Breast epithelium (tissue), 4 donors: ENCODE measurements around the gene GPX4. TPM values are rescaled to one million over a fixed set of nuclear protein-coding genes. Genes with fewer than 3 reads are reported as not detected.
A peak's percentile ranks its signal among the peaks of the same experiment; 100 is the strongest.

Source experiments
- DNase-seq, 2 donors: peaks; one replicate each; pipeline ENCODE4 v3.0.0-alpha.2; 2019; ENCODE audit warnings: low spot score in 2 of 2
- H3K27ac ChIP-seq, 2 donors: fragments of 200-600 bp; sonication (generic) in 1 of 2; one replicate each; pipeline ENCODE4 v1.5.1; 2016 to 2019; ENCODE audit warnings: mild to moderate bottlenecking in 1 of 2
- H3K27me3 ChIP-seq, 2 donors: fragments of 200-600 bp; sonication (generic) in 1 of 2; one replicate each; pipeline versions ENCODE4 v1.5.1 to v1.6.0; 2017 to 2019; ENCODE audit warnings: control low read depth in 1 of 2, mild to moderate bottlenecking in 1 of 2
- H3K36me3 ChIP-seq: fragments of 200-600 bp; one replicate; pipeline ENCODE4 v1.5.1; 2019
- H3K4me1 ChIP-seq, 2 donors: fragments of 200-600 bp; sonication (generic); one replicate each; pipeline ENCODE4 v1.5.1; 2016 to 2019; ENCODE audit warnings: control low read depth in 1 of 2
- H3K4me3 ChIP-seq, 3 donors: fragments of 200-600 bp; sonication (generic); 1 replicate in 2 of 3; 2 replicates in 1 of 3; pipeline ENCODE4 v1.5.1; 2016 to 2019; ENCODE audit warnings: mild to moderate bottlenecking in 3 of 3, moderate library complexity in 2 of 3
- H3K9me3 ChIP-seq, 2 donors: fragments of 200-600 bp; sonication (generic) in 1 of 2; one replicate each; pipeline ENCODE4 v1.5.1; 2016 to 2019; ENCODE audit warnings: control low read depth in 1 of 2
- POLR2A ChIP-seq: fragments of 450-650 bp; IDR thresholded peaks from one replicate; pipeline ENCODE4 v1.6.1; 2016; ENCODE audit warnings: antibody characterized with exemption, mild to moderate bottlenecking, moderate library complexity
- POLR2AphosphoS5 ChIP-seq, 3 donors: sonication (generic); formaldehyde crosslinking; IDR thresholded peaks; one replicate each; pipeline ENCODE4 v1.6.1; 2017; ENCODE audit warnings: antibody characterized with exemption in 3 of 3
- intact Hi-C: fragments of 100-400 bp; cut with DNase I; formaldehyde crosslinking; loops from one replicate; pipeline ENCODE4 v1.15.1; 2023; ENCODE audit warnings: low total_unique reads
- total RNA-seq, 3 donors: library from RNA; depleted of rRNA; stranded (reverse); fragments of >200 nt; gene quantifications; one replicate each; pipeline ENCODE4 v1.1.0, GENCODE V29; 2016
- TF ChIP-seq, protein P1 (sequence below), 3 donors: fragments of 450-650 bp; IDR thresholded peaks; one replicate each; pipeline ENCODE4 v1.5.1; 2016 to 2017; ENCODE audit warnings: antibody characterized with exemption in 3 of 3, mild to moderate bottlenecking in 3 of 3, moderate library complexity in 3 of 3

Gene GPX4
- total RNA-seq, 3 donors from 2014 or later = 357 to 1,796 (median 492) TPM

GRCh38 chr19:1134431-1134830 is 30.6 kb downstream of the GPX4 start:
- H3K4me3 ChIP-seq = peak overlapping the region in 1 of 3 donors; percentile 100

GRCh38 chr19:1135454-1135853 is 31.7 kb downstream of the GPX4 start:
- H3K9me3 ChIP-seq = no peaks in the 10 kb centered on the region
- peaks cover 29 to 38% of the 10 kb centered on the region in 2 donors for H3K4me1 ChIP-seq
- no peak for TF ChIP-seq POLR2A
- no peak for TF ChIP-seq POLR2AphosphoS5 (IDR thresholded peaks at IDR 0.05)
- TF ChIP-seq, protein P1, sequence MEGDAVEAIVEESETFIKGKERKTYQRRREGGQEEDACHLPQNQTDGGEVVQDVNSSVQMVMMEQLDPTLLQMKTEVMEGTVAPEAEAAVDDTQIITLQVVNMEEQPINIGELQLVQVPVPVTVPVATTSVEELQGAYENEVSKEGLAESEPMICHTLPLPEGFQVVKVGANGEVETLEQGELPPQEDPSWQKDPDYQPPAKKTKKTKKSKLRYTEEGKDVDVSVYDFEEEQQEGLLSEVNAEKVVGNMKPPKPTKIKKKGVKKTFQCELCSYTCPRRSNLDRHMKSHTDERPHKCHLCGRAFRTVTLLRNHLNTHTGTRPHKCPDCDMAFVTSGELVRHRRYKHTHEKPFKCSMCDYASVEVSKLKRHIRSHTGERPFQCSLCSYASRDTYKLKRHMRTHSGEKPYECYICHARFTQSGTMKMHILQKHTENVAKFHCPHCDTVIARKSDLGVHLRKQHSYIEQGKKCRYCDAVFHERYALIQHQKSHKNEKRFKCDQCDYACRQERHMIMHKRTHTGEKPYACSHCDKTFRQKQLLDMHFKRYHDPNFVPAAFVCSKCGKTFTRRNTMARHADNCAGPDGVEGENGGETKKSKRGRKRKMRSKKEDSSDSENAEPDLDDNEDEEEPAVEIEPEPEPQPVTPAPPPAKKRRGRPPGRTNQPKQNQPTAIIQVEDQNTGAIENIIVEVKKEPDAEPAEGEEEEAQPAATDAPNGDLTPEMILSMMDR (IDR thresholded peaks at IDR 0.05) = no peak
- no peak for DNase-seq
- H3K36me3 ChIP-seq = no peaks in the 10 kb centered on the region
- H3K27me3 ChIP-seq = no peaks in the 10 kb centered on the region
- H3K4me3 ChIP-seq = peak overlapping the region in 1 of 3 donors; percentile 53
- intact Hi-C loops = loop anchor here (10.0 kb wide), 1 partner anchor 49 kb away; no protein-coding TSS in a partner anchor
- H3K27ac ChIP-seq = peak overlapping the region; percentile 79 to 99

More at GRCh38 chr19:1134431-1134830, 30.6 kb downstream of the GPX4 start:
- peak overlapping the region; percentile 86 to 99 for H3K27ac ChIP-seq
- no peaks in the 10 kb centered on the region for H3K9me3 ChIP-seq
- no peaks in the 10 kb centered on the region for H3K36me3 ChIP-seq
- H3K4me1 ChIP-seq = peaks cover 29 to 45% of the 10 kb centered on the region in 2 donors
- intact Hi-C loops = loop anchor here (10.0 kb wide), 1 partner anchor 50 kb away; no protein-coding TSS in a partner anchor
- no peaks in the 10 kb centered on the region for H3K27me3 ChIP-seq
- no peak for DNase-seq
- TF ChIP-seq POLR2A (no peak), POLR2AphosphoS5 (IDR thresholded peaks at IDR 0.05) (no peak)
- TF ChIP-seq, protein P1 (IDR thresholded peaks at IDR 0.05) = no peak

DNA sequence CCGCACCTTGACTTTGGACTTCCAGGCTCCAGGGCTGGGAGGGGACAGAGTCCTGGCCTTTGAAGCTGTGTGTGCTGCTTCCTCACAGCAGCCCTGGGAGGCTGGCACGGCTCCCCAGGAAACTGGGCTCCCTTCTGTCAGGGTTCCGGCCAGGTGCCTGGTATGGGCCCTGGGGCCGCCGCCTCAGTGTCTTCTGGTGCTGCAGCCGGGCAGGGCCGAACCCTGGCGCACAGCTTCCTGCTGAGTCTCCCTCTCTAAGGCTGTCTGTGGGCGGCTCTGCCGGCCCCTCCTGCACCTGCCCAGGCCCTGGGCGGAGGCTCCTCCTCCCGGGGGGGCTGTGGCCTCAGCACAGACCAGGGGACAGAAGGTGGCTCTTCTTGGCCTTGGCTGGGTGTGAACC is 32.4 kb downstream of the GPX4 start:
- DNase-seq = peak; percentile 59 to 65
- no peaks in the 10 kb centered on the region for H3K9me3 ChIP-seq
- H3K27ac ChIP-seq = peak overlapping the region; percentile 79 to 99
- no peaks in the 10 kb centered on the region for H3K27me3 ChIP-seq
- H3K36me3 ChIP-seq = no peaks in the 10 kb centered on the region
- intact Hi-C loops = loop anchor here (10.0 kb wide), 1 partner anchor 49 kb away; no protein-coding TSS in a partner anchor
- TF ChIP-seq POLR2A (no peak), POLR2AphosphoS5 (IDR thresholded peaks at IDR 0.05) (no peak)
- TF ChIP-seq, protein P1 (IDR thresholded peaks at IDR 0.05) = no peak
- H3K4me1 ChIP-seq = peaks cover 29 to 30% of the 10 kb centered on the region in 2 donors
- peak overlapping the region in 2 of 3 donors; percentile 10 to 53 for H3K4me3 ChIP-seq

DNA sequence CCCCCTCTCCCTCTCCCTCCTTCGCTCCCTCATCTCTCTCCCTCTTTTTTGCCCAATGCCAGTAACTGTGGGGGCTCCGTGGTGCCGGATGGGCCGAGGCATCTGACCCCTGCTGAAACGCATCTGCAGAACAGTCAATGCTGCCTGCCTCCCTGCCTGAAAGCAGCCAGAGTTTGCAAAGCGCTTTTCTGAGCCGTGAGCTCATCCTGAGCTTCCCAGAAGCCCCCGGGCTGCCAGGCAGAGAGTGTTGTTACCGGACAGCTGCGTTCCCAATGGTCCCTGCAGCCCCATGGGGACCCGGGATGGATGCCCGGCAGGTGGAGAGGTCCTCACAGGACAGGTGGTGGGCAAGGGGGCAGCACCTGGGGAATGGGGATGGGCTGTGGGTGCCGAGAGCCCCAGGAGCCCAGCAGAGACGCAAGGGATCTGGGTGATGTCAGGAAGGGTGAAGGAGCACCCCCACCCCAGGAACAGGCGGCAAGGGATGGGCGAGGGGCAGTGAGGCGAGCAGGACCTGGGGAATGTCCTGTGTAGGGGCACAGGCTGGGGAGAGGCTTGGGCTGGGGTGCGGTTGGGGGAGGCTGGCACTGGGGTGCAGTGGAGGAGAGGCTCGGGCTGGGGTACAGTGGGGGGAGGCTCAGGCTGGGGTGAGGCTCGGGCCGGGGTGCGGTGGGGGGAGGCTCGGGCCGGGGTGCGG is 33.0 kb downstream of the GPX4 start:
- H3K4me3 ChIP-seq = peak overlapping the region in 2 of 3 donors; percentile 10 to 53
- no peaks in the 10 kb centered on the region for H3K9me3 ChIP-seq
- intact Hi-C loops = loop anchor here (10.0 kb wide), 1 partner anchor 48 kb away; no protein-coding TSS in a partner anchor
- TF ChIP-seq, protein P1 (IDR thresholded peaks at IDR 0.05) = no peak
- TF ChIP-seq POLR2AphosphoS5 (IDR thresholded peaks at IDR 0.05) = no peak
- TF ChIP-seq POLR2A = no peak
- H3K27me3 ChIP-seq = no peaks in the 10 kb centered on the region
- DNase-seq = no peak
- peak overlapping the region; percentile 79 to 99 for H3K27ac ChIP-seq
- H3K4me1 ChIP-seq = peaks cover 29% of the 10 kb centered on the region in 2 donors
- H3K36me3 ChIP-seq = no peaks in the 10 kb centered on the region

- no peak for TF ChIP-seq POLR2A
- TF ChIP-seq, protein P1 (IDR thresholded peaks at IDR 0.05) = no peak
- TF ChIP-seq POLR2AphosphoS5 (IDR thresholded peaks at IDR 0.05) = no peak
- Histone ChIP-seq H3K27me3 (no peaks in the 10 kb centered on the region), H3K9me3 (no peaks in the 10 kb centered on the region), H3K4me1 (peaks cover 20% of the 10 kb centered on the region in 2 donors), H3K36me3 (no peaks in the 10 kb centered on the region), H3K4me3 (no peak overlapping the region), H3K27ac (peak overlapping the region in 1 of 2 donors; percentile 12)
- DNase-seq = no peak
- intact Hi-C loops = loop anchor here (10.0 kb wide), 1 partner anchor 47 kb away; no protein-coding TSS in a partner anchor
Measured at GRCh38 chr19:1138121-1138520, 34.3 kb downstream of the GPX4 start.
